Right lobe of liver (tissue), 6 donors: ENCODE data around the gene ZMYND8. TPM values are rescaled to one million over a fixed set of nuclear protein-coding genes. Genes with fewer than 3 reads are reported as not detected.

Source experiments
- ATAC-seq, 4 donors: fragments of 200-7000 bp; cut with Tn5 transposase; one replicate each; pipeline ENCODE4 v1.9.1; 2020; ENCODE audit warnings: mild to moderate bottlenecking in 4 of 4, moderate library complexity in 4 of 4
- DNase-seq, 3 donors: peaks; one replicate each; pipeline ENCODE4 v3.0.0-alpha.2; 2020
- H3K27ac ChIP-seq, 3 donors: fragments of 200-600 bp; one replicate each; pipeline ENCODE4 v1.8.0; 2022
- H3K27me3 ChIP-seq, 2 donors: fragments of 200-600 bp; one replicate each; pipeline ENCODE4 v1.8.0; 2022
- H3K36me3 ChIP-seq, 4 donors: fragments of 200-600 bp; sonication (generic) in 1 of 4; one replicate each; pipeline versions ENCODE4 v1.5.1 to v1.8.0; 2017 to 2022; ENCODE audit warnings: control low read depth in 1 of 4
- H3K4me1 ChIP-seq, 4 donors: fragments of 200-600 bp; sonication (generic) in 1 of 4; one replicate each; pipeline versions ENCODE4 v1.5.1 to v1.8.0; 2017 to 2022; ENCODE audit warnings: control low read depth in 1 of 4
- H3K4me3 ChIP-seq, 3 donors: fragments of 200-600 bp; one replicate each; pipeline ENCODE4 v1.8.0; 2022
- H3K9me3 ChIP-seq, 4 donors: fragments of 200-600 bp; sonication (generic) in 1 of 4; one replicate each; pipeline versions ENCODE4 v1.5.1 to v1.8.0; 2017 to 2022; ENCODE audit warnings: control low read depth in 1 of 4
- CTCF ChIP-seq, 4 donors: fragments of 200-600 bp in 3 of 4; fragments of 450-650 bp in 1 of 4; IDR thresholded peaks; one replicate each; pipeline versions ENCODE4 v1.5.1 to v1.8.0; 2016 to 2022; ENCODE audit warnings: antibody characterized with exemption in 4 of 4, mild to moderate bottlenecking in 2 of 4
- POLR2A ChIP-seq: fragments of 450-650 bp; IDR thresholded peaks from one replicate; pipeline ENCODE4 v1.6.1; 2017; ENCODE audit warnings: antibody characterized with exemption, mild to moderate bottlenecking
- WGBS: methylation state at CpG from one replicate; pipeline ENCODE4 v1.1.6; 2018; ENCODE audit warnings: low coverage, low lambda C conversion rate; ENCODE audit not compliant: insufficient coverage; ENCODE audit errors: missing lambda C conversion rate; 5-methylcytosine and 5-hydroxymethylcytosine counted together
- intact Hi-C, 2 donors: fragments of 100-400 bp; cut with DNase I; formaldehyde crosslinking; loops; one replicate each; pipeline versions ENCODE4 v1.11.2 to v1.14.1; 2022
- total RNA-seq, 6 experiments: library from RNA; depleted of rRNA in 2 of 6; stranded (reverse); fragments of >200 nt in 2 of 6; fragmentation: NEBNext Ultra II Directional in 3 of 6; extraction: Animal tissue kit (Norgen Biotek cat#: 25700) in 3 of 6; gene quantifications; one replicate each; pipeline versions ENCODE4 v1.1.0 to v1.2.4, GENCODE V29; 2016 to 2023
- donor health status: DM: no; HTN: yes; CAD: no.
- donor health status: DM: no; HTN: no; CAD: no.
- donor health status: DM: no; HTN: no; CAD: no.
- donor health status: DM: no; HTN: yes; CAD: no.
- donor health status: DM: no; HTN: yes; CAD: no.

Gene ZMYND8
- total RNA-seq, 6 experiments from 2014 or later = 7.8 to 25.7 (median 13.8) TPM

- intact Hi-C loops = no loop called here
- H3K4me3 ChIP-seq = no peak overlapping the region
- peaks cover 0 to 27% (median 17%) of the 10 kb centered on the region in 4 donors for H3K36me3 ChIP-seq
- 91% methylated on average over 6 of the region's 8 CpGs for WGBS
- DNase-seq (no peak), ATAC-seq (peak in 1 of 4 donors; percentile 46)
- no peaks in the 10 kb centered on the region for H3K9me3 ChIP-seq
- TF ChIP-seq POLR2A (no peak), CTCF (IDR thresholded peaks at IDR 0.05) (no peak)
- no peaks in the 10 kb centered on the region for H3K27me3 ChIP-seq
- H3K4me1 ChIP-seq = no peaks in the 10 kb centered on the region
- no peak overlapping the region for H3K27ac ChIP-seq
These were observed 61.2 kb downstream of the ZMYND8 start for GRCh38 chr20:47295129-47295813.

- no peak overlapping the region for H3K27ac ChIP-seq
- H3K9me3 ChIP-seq = no peaks in the 10 kb centered on the region
- H3K4me3 ChIP-seq = no peak overlapping the region
- ATAC-seq (no peak), DNase-seq (no peak)
- H3K36me3 ChIP-seq = peaks cover 0 to 36% (median 19%) of the 10 kb centered on the region in 4 donors
- H3K4me1 ChIP-seq = no peaks in the 10 kb centered on the region
- TF ChIP-seq CTCF (IDR thresholded peaks at IDR 0.05) (no peak), POLR2A (no peak)
- intact Hi-C loops = no loop called here
- 60% methylated on average over 3 of the region's 4 CpGs for WGBS
- H3K27me3 ChIP-seq = no peaks in the 10 kb centered on the region
These were observed 62.9 kb downstream of the ZMYND8 start for GRCh38 chr20:47293631-47294030.

GRCh38 chr20:47292581-47292980 lies 63.9 kb downstream of the ZMYND8 start:
- Histone ChIP-seq H3K4me1 (no peaks in the 10 kb centered on the region), H3K36me3 (peaks cover 0 to 30% (median 12%) of the 10 kb centered on the region in 4 donors), H3K9me3 (no peaks in the 10 kb centered on the region), H3K27ac (no peak overlapping the region), H3K27me3 (no peaks in the 10 kb centered on the region), H3K4me3 (no peak overlapping the region)
- ATAC-seq (no peak), DNase-seq (no peak)
- intact Hi-C loops = no loop called here
- WGBS = 96% methylated on average over 6 of the region's 6 CpGs
- TF ChIP-seq CTCF (IDR thresholded peaks at IDR 0.05) = no peak
- TF ChIP-seq POLR2A = no peak

- TF ChIP-seq POLR2A (no peak), CTCF (IDR thresholded peaks at IDR 0.05) (no peak)
- Histone ChIP-seq H3K4me1 (no peaks in the 10 kb centered on the region), H3K9me3 (no peaks in the 10 kb centered on the region), H3K4me3 (no peak overlapping the region), H3K36me3 (peaks cover 0 to 36% (median 18%) of the 10 kb centered on the region in 4 donors), H3K27me3 (no peaks in the 10 kb centered on the region), H3K27ac (no peak overlapping the region)
- intact Hi-C loops = no loop called here
- no peak for DNase-seq
- WGBS = 98% methylated on average over 11 of the region's 11 CpGs
- no peak for ATAC-seq
These were observed 65.7 kb downstream of the ZMYND8 start for GRCh38 chr20:47290666-47291430.
